H9 (cell line): ENCODE measurements around the gene MBD3L4. TPM values are rescaled to one million over a fixed set of nuclear protein-coding genes. Genes with fewer than 3 reads are reported as not detected.

Experiments used
- DNase-seq: peaks from one replicate; pipeline ENCODE4 v3.0.0-alpha.2; 2017
- H2AFZ ChIP-seq: one replicate; pipeline ENCODE4 v1.6.1; 2013; ENCODE audit warnings: mild to moderate bottlenecking, low read length, control low read depth, moderate library complexity
- H2AK5ac ChIP-seq: 2 replicates; pipeline ENCODE4 v1.6.1; 2013; ENCODE audit warnings: low read length, control low read depth, mixed read lengths; ENCODE audit not compliant: insufficient read length
- H2BK120ac ChIP-seq: one replicate; pipeline ENCODE4 v1.6.1; 2013; ENCODE audit warnings: low read depth, mild to moderate bottlenecking, low read length, control low read depth, inconsistent platforms; ENCODE audit not compliant: poor library complexity, severe bottlenecking
- H2BK12ac ChIP-seq: 2 replicates; pipeline ENCODE4 v1.6.1; 2013; ENCODE audit warnings: low read length, control low read depth, mixed read lengths, low read depth; ENCODE audit not compliant: insufficient read length
- H2BK15ac ChIP-seq: 2 replicates; pipeline ENCODE4 v1.6.1; 2013; ENCODE audit warnings: low read depth, low read length, control low read depth
- H2BK20ac ChIP-seq: one replicate; pipeline ENCODE4 v1.6.1; 2013; ENCODE audit warnings: low read depth, mild to moderate bottlenecking, low read length, control low read depth, inconsistent platforms; ENCODE audit not compliant: poor library complexity, severe bottlenecking
- H2BK5ac ChIP-seq: 2 replicates; pipeline ENCODE4 v1.6.1; 2013; ENCODE audit warnings: low read length, control low read depth, mixed read lengths; ENCODE audit not compliant: insufficient read length
- H3K14ac ChIP-seq: 2 replicates; pipeline ENCODE4 v1.6.1; 2013; ENCODE audit warnings: low read length, control low read depth; ENCODE audit not compliant: insufficient read depth
- H3K18ac ChIP-seq: 2 replicates; pipeline ENCODE4 v1.6.1; 2013; ENCODE audit warnings: low read depth, mild to moderate bottlenecking, mixed read lengths, low read length, control low read depth; ENCODE audit not compliant: insufficient read length
- H3K23ac ChIP-seq: 2 replicates; pipeline ENCODE4 v1.6.1; 2013; ENCODE audit warnings: low read length, control low read depth, mixed read lengths, low read depth; ENCODE audit not compliant: insufficient read length
- H3K23me2 ChIP-seq: 2 replicates; pipeline ENCODE4 v1.6.1; 2013; ENCODE audit warnings: low read depth, mild to moderate bottlenecking, mixed read lengths, low read length, control low read depth; ENCODE audit not compliant: insufficient read length, poor library complexity, severe bottlenecking
- H3K27ac ChIP-seq: 2 replicates; pipeline ENCODE4 v1.5.1; 2013; ENCODE audit warnings: low read length, control low read depth, mixed read lengths, low read depth; ENCODE audit not compliant: insufficient read length
- H3K27me3 ChIP-seq: 2 replicates; pipeline ENCODE4 v1.6.1; 2013; ENCODE audit warnings: low read length, control low read depth, inconsistent platforms; ENCODE audit not compliant: insufficient read depth
- H3K4ac ChIP-seq: 2 replicates; pipeline ENCODE4 v1.6.1; 2013; ENCODE audit warnings: low read depth, mild to moderate bottlenecking, control low read depth, inconsistent platforms, low read length, moderate library complexity
- H3K4me1 ChIP-seq: 2 replicates; pipeline ENCODE4 v1.6.1; 2013; ENCODE audit warnings: low read length, control low read depth, inconsistent platforms; ENCODE audit not compliant: insufficient read depth
- H3K4me2 ChIP-seq: 2 replicates; pipeline ENCODE4 v1.6.1; 2013; ENCODE audit warnings: low read length, control low read depth, mixed read lengths; ENCODE audit not compliant: insufficient read length, insufficient read depth
- H3K56ac ChIP-seq: 2 replicates; pipeline ENCODE4 v1.6.1; 2013; ENCODE audit warnings: low read depth, mild to moderate bottlenecking, mixed read lengths, low read length, control low read depth; ENCODE audit not compliant: insufficient read length
- H3K79me1 ChIP-seq: 2 replicates; pipeline ENCODE4 v1.6.1; 2013; ENCODE audit warnings: low read depth, mild to moderate bottlenecking, moderate library complexity, low read length, control low read depth, inconsistent platforms; ENCODE audit not compliant: insufficient read depth, poor library complexity, severe bottlenecking
- H3K79me2 ChIP-seq: 2 replicates; pipeline ENCODE4 v1.6.1; 2013; ENCODE audit warnings: low read length, control low read depth, inconsistent platforms; ENCODE audit not compliant: insufficient read depth
- H3K9ac ChIP-seq: 2 replicates; pipeline ENCODE4 v1.6.1; 2013; ENCODE audit warnings: low read length, control low read depth, mixed read lengths; ENCODE audit not compliant: insufficient read length; ENCODE audit errors: extremely low read depth
- H3K9me3 ChIP-seq: one replicate; pipeline ENCODE4 v1.6.1; 2013; ENCODE audit warnings: low read depth, low read length, inconsistent platforms; ENCODE audit not compliant: control insufficient read depth
- H3T11ph ChIP-seq: one replicate; pipeline ENCODE4 v1.6.1; 2013; ENCODE audit warnings: mild to moderate bottlenecking, low read length, control low read depth, inconsistent platforms
- H4K20me1 ChIP-seq: one replicate; pipeline ENCODE4 v1.6.1; 2013; ENCODE audit not compliant: control insufficient read depth, insufficient read length, insufficient read depth
- H4K5ac ChIP-seq: 2 replicates; pipeline ENCODE4 v1.6.1; 2013; ENCODE audit warnings: low read depth, mild to moderate bottlenecking, mixed read lengths, low read length, control low read depth; ENCODE audit not compliant: insufficient read length
- H4K8ac ChIP-seq: replicated peaks from 2 replicates; pipeline ENCODE4 v1.6.1; 2013; ENCODE audit warnings: low read length, control low read depth, mixed read lengths, low read depth; ENCODE audit not compliant: insufficient read length
- H4K91ac ChIP-seq: 2 replicates; pipeline ENCODE4 v1.6.1; 2013; ENCODE audit warnings: low read depth, mild to moderate bottlenecking, moderate library complexity, mixed read lengths, low read length, control low read depth; ENCODE audit not compliant: insufficient read length
- H3K27ac Mint-ChIP-seq, 3 experiments: 2 replicates in 2 of 3; 3 replicates in 1 of 3; pipeline ENCODE4 v1.8.0; 2020 to 2021; ENCODE audit warnings: mixed read lengths in 3 of 3, mild to moderate bottlenecking in 1 of 3, moderate library complexity in 1 of 3
- H3K27me3 Mint-ChIP-seq: 2 replicates; pipeline ENCODE4 v1.8.0; 2021; ENCODE audit warnings: low read depth, mild to moderate bottlenecking, moderate library complexity, mixed read lengths
- H3K36me3 Mint-ChIP-seq, 3 experiments: 2 replicates in 2 of 3; 3 replicates in 1 of 3; pipeline ENCODE4 v1.8.0; 2020 to 2021; ENCODE audit warnings: low read depth in 3 of 3, mixed read lengths in 3 of 3; ENCODE audit not compliant: insufficient read depth in 1 of 3
- H3K4me1 Mint-ChIP-seq, 2 experiments: 2 replicates each; pipeline ENCODE4 v1.8.0; 2020; ENCODE audit warnings: mixed read lengths in 2 of 2
- H3K4me3 Mint-ChIP-seq, 2 experiments: 2 replicates in 1 of 2; 3 replicates in 1 of 2; pipeline ENCODE4 v1.8.0; 2020 to 2021; ENCODE audit warnings: mild to moderate bottlenecking in 2 of 2, mixed read lengths in 2 of 2, moderate library complexity in 1 of 2
- H3K9me3 Mint-ChIP-seq, 2 experiments: 2 replicates in 1 of 2; 3 replicates in 1 of 2; pipeline ENCODE4 v1.8.0; 2020; ENCODE audit warnings: mild to moderate bottlenecking in 2 of 2, mixed read lengths in 2 of 2, moderate library complexity in 1 of 2
- WGBS: extraction: QIAGEN DNeasy Blood & Tissue Kit; methylation state at CpG from one replicate; pipeline ENCODE4 v1.1.7; 2013; ENCODE audit warnings: missing lambda C conversion rate, low lambda C conversion rate, mixed read lengths; ENCODE audit not compliant: insufficient read length; ENCODE audit errors: extremely low coverage; 5-methylcytosine and 5-hydroxymethylcytosine counted together
- total RNA-seq: library from RNA; stranded (reverse); gene quantifications from 2 replicates; pipeline ENCODE4 v1.2.1, GENCODE V29; 2021
- TF ChIP-seq, protein P1 (sequence below): fragments of 200-600 bp; sonication (generic); conservative IDR thresholded peaks from 3 replicates; pipeline ENCODE4 v1.8.0; 2021; ENCODE audit warnings: antibody characterized with exemption, mild to moderate bottlenecking

Gene MBD3L4
- total RNA-seq, 1 experiment from 2014 or later: not detected

DNA sequence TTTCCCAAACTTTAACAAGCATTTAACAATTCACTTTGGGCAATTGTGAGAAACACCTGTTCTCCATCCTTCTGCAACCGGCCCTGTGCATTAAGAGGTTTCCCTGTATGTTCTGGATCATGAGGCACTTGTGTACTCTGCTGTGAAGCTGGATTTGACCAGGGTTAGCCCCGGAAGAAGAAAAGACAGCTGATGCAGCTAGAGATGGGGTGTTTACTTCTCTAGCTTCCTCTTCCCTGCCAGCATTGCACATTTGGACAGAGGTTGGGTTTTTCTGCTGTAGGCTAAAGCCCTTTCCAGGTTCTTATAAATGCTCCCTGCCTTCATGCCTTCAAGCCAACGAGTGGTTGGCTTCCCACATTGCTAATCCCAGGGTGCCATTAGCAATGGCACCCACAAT is 39.6 kb downstream of the MBD3L4 start:
- H3K79me2 ChIP-seq: no peaks in the 10 kb centered on the region
- H4K5ac ChIP-seq: no peak overlapping the region
- H3K27ac Mint-ChIP-seq: no peak overlapping the region
- H4K20me1 ChIP-seq: no peaks in the 10 kb centered on the region
- H3K4me3 Mint-ChIP-seq: no peak overlapping the region
- H3K56ac ChIP-seq: no peak overlapping the region
- H3K9ac ChIP-seq: no peak overlapping the region
- H3T11ph ChIP-seq: no peak overlapping the region
- no peak overlapping the region for H4K8ac ChIP-seq
- H2BK5ac ChIP-seq: no peak overlapping the region
- H3K27me3 ChIP-seq: no peaks in the 10 kb centered on the region
- no peak for DNase-seq
- H3K4ac ChIP-seq: no peak overlapping the region
- no peaks in the 10 kb centered on the region for H3K79me1 ChIP-seq
- no peak overlapping the region for H2BK20ac ChIP-seq
- no peak overlapping the region for H2AFZ ChIP-seq
- H3K4me1 ChIP-seq: no peaks in the 10 kb centered on the region
- H3K27ac ChIP-seq: no peak overlapping the region
- peaks cover 59% of the 10 kb centered on the region for H3K9me3 ChIP-seq
- H3K27me3 Mint-ChIP-seq: no peaks in the 10 kb centered on the region; the same call in 1 of the 2 replicates
- TF ChIP-seq, protein P1, sequence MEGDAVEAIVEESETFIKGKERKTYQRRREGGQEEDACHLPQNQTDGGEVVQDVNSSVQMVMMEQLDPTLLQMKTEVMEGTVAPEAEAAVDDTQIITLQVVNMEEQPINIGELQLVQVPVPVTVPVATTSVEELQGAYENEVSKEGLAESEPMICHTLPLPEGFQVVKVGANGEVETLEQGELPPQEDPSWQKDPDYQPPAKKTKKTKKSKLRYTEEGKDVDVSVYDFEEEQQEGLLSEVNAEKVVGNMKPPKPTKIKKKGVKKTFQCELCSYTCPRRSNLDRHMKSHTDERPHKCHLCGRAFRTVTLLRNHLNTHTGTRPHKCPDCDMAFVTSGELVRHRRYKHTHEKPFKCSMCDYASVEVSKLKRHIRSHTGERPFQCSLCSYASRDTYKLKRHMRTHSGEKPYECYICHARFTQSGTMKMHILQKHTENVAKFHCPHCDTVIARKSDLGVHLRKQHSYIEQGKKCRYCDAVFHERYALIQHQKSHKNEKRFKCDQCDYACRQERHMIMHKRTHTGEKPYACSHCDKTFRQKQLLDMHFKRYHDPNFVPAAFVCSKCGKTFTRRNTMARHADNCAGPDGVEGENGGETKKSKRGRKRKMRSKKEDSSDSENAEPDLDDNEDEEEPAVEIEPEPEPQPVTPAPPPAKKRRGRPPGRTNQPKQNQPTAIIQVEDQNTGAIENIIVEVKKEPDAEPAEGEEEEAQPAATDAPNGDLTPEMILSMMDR: no peak
- H3K23ac ChIP-seq: no peak overlapping the region
- H2AK5ac ChIP-seq: no peak overlapping the region
- no peak overlapping the region for H3K18ac ChIP-seq
- H2BK15ac ChIP-seq: no peak overlapping the region
- H3K9me3 Mint-ChIP-seq: peaks cover 83 to 90% of the 10 kb centered on the region in 2 experiments
- H4K91ac ChIP-seq: no peak overlapping the region
- H3K4me1 Mint-ChIP-seq: no peaks in the 10 kb centered on the region
- no peaks in the 10 kb centered on the region for H3K23me2 ChIP-seq
- H3K36me3 Mint-ChIP-seq: peaks cover 4 to 34% (median 7%) of the 10 kb centered on the region in 3 experiments; a peak in 5 of 7 replicates
- no peak overlapping the region for H2BK120ac ChIP-seq
- no peak overlapping the region for H3K4me2 ChIP-seq
- no peak overlapping the region for H3K14ac ChIP-seq
- no peak overlapping the region for H2BK12ac ChIP-seq
- WGBS: no CpG with 5 or more reads among the region's 3 CpGs
